ENCODE data around the gene MARCHF6.

Gene MARCHF6

GRCh38 chr5:10337986-10338385 lies 15.5 kb upstream of the MARCHF6 start (continued):
- no peak for TF ChIP-seq ZNF26 (tag by site-specific recombination; IDR thresholded peaks at IDR 0.05)
- no peak for TF ChIP-seq YY1 (tag by site-specific recombination; IDR thresholded peaks at IDR 0.05)
- no peak for TF ChIP-seq ZNF837 (tag by site-specific recombination; IDR thresholded peaks at IDR 0.05)
- TF ChIP-seq ZNF391 (tag by site-specific recombination; IDR thresholded peaks at IDR 0.05; ENCODE audit: borderline replicate concordance, low read depth), result no peak
- TF ChIP-seq ZNF239 (tag by site-specific recombination; IDR thresholded peaks at IDR 0.05), result no peak
- no peak for TF ChIP-seq ZNF660 (tag by site-specific recombination; IDR thresholded peaks at IDR 0.05)

- no peak for TF ChIP-seq ZNF530 (tag by site-specific recombination; IDR thresholded peaks at IDR 0.05; ENCODE audit: low read depth)
- no peak for TF ChIP-seq ZNF211 (tag by site-specific recombination; IDR thresholded peaks at IDR 0.05; ENCODE audit: low read depth)
- no peak for TF ChIP-seq GFI1B (tag by site-specific recombination; IDR thresholded peaks at IDR 0.05)
- no peak for TF ChIP-seq ZNF610 (tag by site-specific recombination; IDR thresholded peaks at IDR 0.05; ENCODE audit: borderline replicate concordance)
- TF ChIP-seq ZNF24 (tag by site-specific recombination; IDR thresholded peaks at IDR 0.05), result no peak
- no peak for TF ChIP-seq ZNF843 (tag by site-specific recombination; IDR thresholded peaks at IDR 0.05)
- H3K27ac ChIP-seq (ENCODE audit: extremely low read depth, low read depth, low read length), result no peak overlapping the region
- POLR2A ChIA-PET, result interaction anchor here (0.9 kb wide), 1 partner anchor 15 kb away, joined by 3 read pairs; the partner anchor contains the start of gene MARCHF6
- no peaks in the 10 kb centered on the region for H3K9me3 ChIP-seq (ENCODE audit: control insufficient read depth, insufficient read depth, low read depth, low read length)
- no peak overlapping the region for H3K4me3 ChIP-seq (ENCODE audit: low read depth, low read length)
- CTCF ChIA-PET, result interaction anchor here (1.3 kb wide), 1 partner anchor 19 kb away, joined by 3 read pairs; no protein-coding TSS in a partner anchor
- H3K36me3 ChIP-seq (ENCODE audit: control insufficient read depth in 2 of 2, insufficient read depth in 1 of 2, low read length in 2 of 2), result no peaks in the 10 kb centered on the region
- no peaks in the 10 kb centered on the region for H3K4me1 ChIP-seq (ENCODE audit: control insufficient read depth, insufficient read depth, low read length)
These were observed 14.8 kb upstream of the MARCHF6 start for GRCh38 chr5:10338686-10339057.

- TF ChIP-seq ZNF202 (tag by site-specific recombination; IDR thresholded peaks at IDR 0.05; ENCODE audit: borderline replicate concordance) (no peak), KLF1 (tag by site-specific recombination; IDR thresholded peaks at IDR 0.05) (no peak), ZNF791 (tag by site-specific recombination; IDR thresholded peaks at IDR 0.05) (no peak), INSM2 (tag by site-specific recombination; IDR thresholded peaks at IDR 0.05) (no peak), GFI1B (tag by site-specific recombination; IDR thresholded peaks at IDR 0.05) (peak; percentile 62; the same call in 1 of the 2 replicates), ZNF121 (tag by site-specific recombination; IDR thresholded peaks at IDR 0.05) (no peak)
These were observed 14.3 kb upstream of the MARCHF6 start for GRCh38 chr5:10339058-10339811.

GRCh38 chr5:10339958-10340357 lies 13.5 kb upstream of the MARCHF6 start:
- no peak overlapping the region for H3K27ac ChIP-seq (ENCODE audit: extremely low read depth, low read depth, low read length)
- ChIA-PET POLR2A (no interaction called here), CTCF (interaction anchor here (0.5 kb wide), 1 partner anchor 18 kb away, joined by 3 read pairs; no protein-coding TSS in a partner anchor)
- H3K4me3 ChIP-seq (ENCODE audit: low read depth, low read length), result no peak overlapping the region
- H3K9me3 ChIP-seq (ENCODE audit: control insufficient read depth, insufficient read depth, low read depth, low read length), result no peaks in the 10 kb centered on the region
- no peaks in the 10 kb centered on the region for H3K4me1 ChIP-seq (ENCODE audit: control insufficient read depth, insufficient read depth, low read length)
- no peaks in the 10 kb centered on the region for H3K36me3 ChIP-seq (ENCODE audit: control insufficient read depth in 2 of 2, insufficient read depth in 1 of 2, low read length in 2 of 2)
- no peak for TF ChIP-seq ZNF280D (tag by site-specific recombination; IDR thresholded peaks at IDR 0.05)
- TF ChIP-seq ZBTB6 (tag by site-specific recombination; IDR thresholded peaks at IDR 0.05), result no peak
- no peak for TF ChIP-seq SALL2 (tag by site-specific recombination; IDR thresholded peaks at IDR 0.05; ENCODE audit: borderline replicate concordance)
- TF ChIP-seq ZBTB8A (tag by site-specific recombination; IDR thresholded peaks at IDR 0.05), result no peak

More at GRCh38 chr5:10339058-10339811, 14.3 kb upstream of the MARCHF6 start:
- ChIA-PET POLR2A (interaction anchor here (0.9 kb wide), 1 partner anchor 14 kb away, joined by 3 read pairs; the partner anchor contains the start of gene MARCHF6), CTCF (interaction anchor here (1.3 kb wide), 1 partner anchor 18 kb away, joined by 3 read pairs; no protein-coding TSS in a partner anchor)
- Histone ChIP-seq H3K9me3 (ENCODE audit: control insufficient read depth, insufficient read depth, low read depth, low read length) (no peaks in the 10 kb centered on the region), H3K27ac (ENCODE audit: extremely low read depth, low read depth, low read length) (no peak overlapping the region), H3K4me3 (ENCODE audit: low read depth, low read length) (no peak overlapping the region), H3K36me3 (ENCODE audit: control insufficient read depth in 2 of 2, insufficient read depth in 1 of 2, low read length in 2 of 2) (no peaks in the 10 kb centered on the region), H3K4me1 (ENCODE audit: control insufficient read depth, insufficient read depth, low read length) (no peaks in the 10 kb centered on the region)

All from HEK293 (cell line).